SK-N-SH (cell line): ENCODE measurements around the gene CDC42SE2.

Experiments used
- EP300 ChIP-seq, 2 experiments: IDR thresholded peaks; 2 replicates each; pipeline versions ENCODE4 v1.4.0 to v1.6.1; 2012; ENCODE audit warnings: borderline replicate concordance in 1 of 2, low read depth in 1 of 2, low read length in 1 of 2
- GABPA ChIP-seq: IDR thresholded peaks from 2 replicates; pipeline ENCODE4 v1.4.0; 2012; ENCODE audit warnings: low read depth, mild to moderate bottlenecking
- GATA2 ChIP-seq: sonication (generic); formaldehyde crosslinking; IDR thresholded peaks from 2 replicates; pipeline ENCODE4 v1.5.0; 2020; ENCODE audit warnings: mild to moderate bottlenecking, missing genetic modification reagents
- JUND ChIP-seq: IDR thresholded peaks from 2 replicates; pipeline ENCODE4 v1.4.0; 2012
- MAX ChIP-seq: IDR thresholded peaks from 2 replicates; pipeline ENCODE4 v1.4.0; 2012; ENCODE audit warnings: low read depth
- MEF2A ChIP-seq: IDR thresholded peaks from 2 replicates; pipeline ENCODE4 v1.4.0; 2012; ENCODE audit warnings: low read depth, borderline replicate concordance
- NRF1 ChIP-seq: IDR thresholded peaks from 2 replicates; pipeline ENCODE4 v1.6.1; 2012; ENCODE audit warnings: low read depth, mild to moderate bottlenecking, low read length
- POLR2AphosphoS5 ChIP-seq: IDR thresholded peaks from 2 replicates; pipeline ENCODE4 v1.6.1; 2012; ENCODE audit warnings: low read depth, low read length
- RCOR1 ChIP-seq: fragments of 150-350 bp; IDR thresholded peaks from 2 replicates; pipeline ENCODE4 v1.6.1; 2017; ENCODE audit warnings: antibody characterized with exemption, low read length
- REST ChIP-seq: IDR thresholded peaks from 2 replicates; pipeline ENCODE4 v1.6.1; 2012; ENCODE audit warnings: mild to moderate bottlenecking, low read depth, low read length, moderate library complexity
- TCF12 ChIP-seq: IDR thresholded peaks from 2 replicates; pipeline ENCODE4 v1.4.0; 2012
- TEAD4 ChIP-seq: IDR thresholded peaks from 2 replicates; pipeline ENCODE4 v1.4.0; 2012; ENCODE audit warnings: mild to moderate bottlenecking, borderline replicate concordance; ENCODE audit not compliant: insufficient read depth

- TF ChIP-seq POLR2AphosphoS5, result no peak
- no peak for TF ChIP-seq GABPA
- no peak for TF ChIP-seq RCOR1
- no peak for TF ChIP-seq EP300 (IDR thresholded peaks at IDR 0.05; ENCODE audit: borderline replicate concordance in 1 of 2, low read depth in 1 of 2, low read length in 1 of 2)
- TF ChIP-seq REST, result no peak
- TF ChIP-seq TEAD4, result no peak
- no peak for TF ChIP-seq GATA2 (CRISPR knock-in tag)
- TF ChIP-seq MEF2A, result no peak
- no peak for TF ChIP-seq TCF12
- no peak for TF ChIP-seq NRF1
- no peak for TF ChIP-seq MAX
- TF ChIP-seq JUND, result no peak
Measured at GRCh38 chr5:131268758-131269370, 5.0 kb downstream of the CDC42SE2 start.
